ENCODE measurements around the gene SDHA.
"Not testable (repeated sequence)": the region's sequence is repeated elsewhere in the genome, so short reads cannot be mapped to it uniquely, and the experiment has no call there.

Gene SDHA

DNA sequence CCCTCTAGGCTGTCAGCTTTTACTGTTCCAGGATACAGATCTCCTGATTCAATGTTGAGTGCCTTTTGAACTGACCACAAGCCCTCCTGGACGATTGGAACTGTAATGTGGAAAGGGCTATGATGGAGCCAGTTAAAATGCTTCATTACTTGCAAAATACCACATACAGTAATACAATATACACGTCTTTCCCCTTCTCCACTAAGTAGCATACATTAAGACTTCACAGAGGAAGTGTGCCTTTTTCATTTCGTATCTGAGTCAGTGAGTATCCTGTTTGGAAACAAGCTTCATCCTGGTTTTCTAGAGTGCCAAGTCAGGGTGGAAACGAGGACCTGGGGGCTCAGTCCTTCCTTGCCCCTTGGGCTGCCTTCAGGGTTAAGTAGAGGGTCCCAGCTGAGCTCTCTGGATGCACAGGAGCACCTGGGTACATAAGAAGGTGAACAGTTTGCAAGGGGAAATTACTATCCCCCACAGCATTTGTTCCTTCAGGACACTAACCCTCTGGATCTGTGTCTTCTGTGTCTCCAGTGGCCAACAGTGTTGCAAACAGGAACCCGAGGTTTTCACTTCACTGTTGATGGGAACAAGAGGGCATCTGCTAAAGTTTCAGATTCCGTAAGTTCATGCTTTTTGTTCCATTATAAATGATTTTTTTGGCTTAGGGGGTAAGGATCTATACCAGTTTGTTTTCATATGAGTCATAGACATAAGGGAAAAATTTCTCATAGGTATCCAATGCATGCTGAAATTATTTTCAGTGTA is 5.0 kb downstream of the SDHA start:
- peak in 3 of 4 experiments; percentile 10 to 38 (median 31) for DNase-seq

DNA sequence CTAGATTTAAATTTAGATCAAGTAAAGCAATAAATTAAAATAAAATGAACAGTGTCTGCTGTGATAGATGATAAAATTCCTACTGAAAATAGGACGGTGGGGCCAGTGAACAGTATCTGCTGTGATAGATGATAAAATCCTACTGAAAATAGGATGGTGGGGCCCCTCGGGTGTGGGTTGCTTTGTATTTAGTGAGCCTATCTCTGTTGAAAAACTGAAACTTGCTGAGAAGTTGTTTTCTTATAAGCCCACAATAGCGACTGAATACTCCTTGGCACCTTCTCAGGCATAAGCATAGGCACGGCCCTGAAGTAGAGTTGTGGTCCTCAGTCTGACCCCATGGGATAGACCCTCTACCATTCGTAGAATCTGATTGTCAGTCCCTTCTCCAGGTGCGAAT is 5.7 kb downstream of the SDHA start:
- DNase-seq = no peak

DNA sequence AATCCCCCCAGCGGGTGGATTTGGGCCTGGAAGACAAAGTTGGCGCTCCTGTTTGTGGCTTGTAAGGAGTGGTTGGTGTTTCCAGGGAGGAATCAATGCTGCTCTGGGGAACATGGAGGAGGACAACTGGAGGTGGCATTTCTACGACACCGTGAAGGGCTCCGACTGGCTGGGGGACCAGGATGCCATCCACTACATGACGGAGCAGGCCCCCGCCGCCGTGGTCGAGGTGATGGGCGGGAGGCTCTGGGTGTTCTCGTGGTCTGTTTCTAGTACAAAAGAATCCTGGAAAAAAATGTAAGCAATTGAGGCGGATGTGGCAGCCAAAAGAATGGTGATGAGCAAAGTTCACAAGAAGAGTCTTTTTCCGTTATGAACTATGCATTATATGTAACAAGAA is 7.2 kb downstream of the SDHA start:
- DNase-seq = no peak

DNA sequence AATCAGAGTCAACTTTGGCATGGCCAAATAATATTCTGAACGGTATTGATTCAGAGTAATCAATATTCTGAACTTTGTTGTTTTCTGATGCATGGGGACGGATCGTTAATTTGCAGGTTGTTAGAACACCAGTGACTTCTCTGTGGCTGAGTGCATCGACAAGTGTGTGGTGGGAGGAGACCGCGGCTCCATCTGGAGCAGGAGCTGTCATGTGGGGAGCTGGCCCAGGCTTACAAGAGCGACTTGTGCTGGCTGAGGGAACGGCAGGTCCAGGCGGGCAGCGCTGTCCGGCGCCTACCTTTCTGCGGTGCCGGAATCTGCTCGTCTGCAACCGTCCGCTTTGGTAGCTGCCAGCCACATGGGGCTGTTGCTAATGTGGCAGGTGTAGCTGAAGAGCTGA is 9.3 kb downstream of the SDHA start:
- not testable (repeated sequence) for DNase-seq

DNA sequence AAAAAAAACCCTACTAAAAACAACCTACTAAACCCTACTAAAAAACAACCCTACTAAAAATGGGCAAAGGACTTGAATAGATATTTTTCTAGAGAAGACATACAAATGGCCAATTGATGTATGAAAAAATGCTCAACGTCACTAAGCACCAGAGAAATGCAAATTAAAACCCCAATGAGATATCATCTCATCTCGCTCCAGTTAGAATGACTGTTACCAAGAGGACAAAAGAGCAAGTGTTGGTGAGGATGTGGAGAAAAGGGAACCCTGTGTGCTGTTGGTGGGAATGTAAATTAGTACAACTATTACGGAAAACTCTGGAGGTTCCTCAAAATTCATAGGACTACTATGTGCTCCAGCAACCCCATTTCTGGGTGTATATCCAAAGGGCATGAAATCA is 10.8 kb downstream of the SDHA start:
- DNase-seq = no peak

DNA sequence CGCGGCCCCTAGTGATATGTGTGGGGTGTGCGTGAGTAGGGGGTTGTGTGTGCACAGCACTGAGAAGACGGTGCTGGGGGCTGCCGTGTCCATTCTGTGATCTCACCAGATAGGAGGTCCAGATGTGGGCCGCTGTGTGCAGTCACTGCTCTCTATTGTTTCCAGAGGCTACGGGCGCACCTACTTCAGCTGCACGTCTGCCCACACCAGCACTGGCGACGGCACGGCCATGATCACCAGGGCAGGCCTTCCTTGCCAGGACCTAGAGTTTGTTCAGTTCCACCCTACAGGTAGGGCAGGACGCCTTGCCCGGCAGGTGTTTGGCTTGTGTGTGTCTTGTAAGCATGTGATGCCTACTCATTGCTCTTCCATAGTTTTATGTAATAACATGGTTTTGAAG is 12.6 kb downstream of the SDHA start:
- no peak for DNase-seq

DNA sequence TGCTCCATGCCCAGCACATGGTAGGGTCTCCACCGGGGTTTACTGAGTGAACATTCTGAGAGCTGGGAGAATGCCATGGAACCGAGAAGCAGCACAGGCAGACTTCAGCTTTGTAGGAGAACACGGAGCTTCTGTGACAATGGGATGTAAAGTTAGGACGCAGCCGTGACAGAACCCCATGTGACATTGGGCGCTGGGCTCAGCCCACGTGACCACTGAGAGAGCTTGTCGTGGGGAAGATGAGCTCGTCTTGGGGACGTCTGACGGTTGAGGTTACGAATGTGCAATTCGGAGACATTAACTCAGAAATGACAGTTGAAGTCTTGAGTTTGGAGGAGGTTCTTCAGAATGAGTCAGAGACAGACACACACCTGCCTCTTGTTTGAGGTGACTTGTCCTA is 13.5 kb downstream of the SDHA start:
- DNase-seq = no peak

DNA sequence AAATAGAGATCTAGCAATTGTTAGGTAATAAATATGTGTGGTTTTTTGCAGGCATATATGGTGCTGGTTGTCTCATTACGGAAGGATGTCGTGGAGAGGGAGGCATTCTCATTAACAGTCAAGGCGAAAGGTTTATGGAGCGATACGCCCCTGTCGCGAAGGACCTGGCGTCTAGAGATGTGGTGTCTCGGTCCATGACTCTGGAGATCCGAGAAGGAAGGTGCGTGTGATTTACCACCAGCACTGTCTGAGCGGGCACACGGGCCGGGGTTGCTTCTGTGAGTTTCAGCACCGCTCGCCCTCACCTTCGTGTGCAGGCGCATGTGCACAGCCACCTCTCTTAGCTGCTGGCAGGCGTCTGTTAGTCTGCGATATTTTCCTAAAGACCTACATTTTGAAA is 15.3 kb downstream of the SDHA start:
- DNase-seq = not testable (repeated sequence)

DNA sequence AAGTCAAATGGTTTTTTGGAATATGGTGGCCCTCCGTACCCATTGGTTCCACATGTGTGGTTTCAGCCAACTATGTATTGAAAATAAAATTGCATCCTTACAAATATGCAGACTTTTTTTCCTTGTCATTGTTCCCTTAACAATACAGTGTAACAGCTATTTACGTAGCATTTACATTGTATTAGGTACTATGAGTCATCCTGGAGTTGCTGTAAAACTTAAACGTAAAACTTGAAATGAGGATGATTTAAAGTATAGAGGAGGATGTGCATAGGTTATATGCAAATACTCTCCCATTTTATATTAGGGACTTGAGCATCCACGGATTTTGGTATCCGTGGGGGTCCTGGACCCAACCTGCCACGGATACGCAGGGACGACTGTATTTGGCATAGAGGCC is 16.3 kb downstream of the SDHA start:
- no peak for DNase-seq

DNA sequence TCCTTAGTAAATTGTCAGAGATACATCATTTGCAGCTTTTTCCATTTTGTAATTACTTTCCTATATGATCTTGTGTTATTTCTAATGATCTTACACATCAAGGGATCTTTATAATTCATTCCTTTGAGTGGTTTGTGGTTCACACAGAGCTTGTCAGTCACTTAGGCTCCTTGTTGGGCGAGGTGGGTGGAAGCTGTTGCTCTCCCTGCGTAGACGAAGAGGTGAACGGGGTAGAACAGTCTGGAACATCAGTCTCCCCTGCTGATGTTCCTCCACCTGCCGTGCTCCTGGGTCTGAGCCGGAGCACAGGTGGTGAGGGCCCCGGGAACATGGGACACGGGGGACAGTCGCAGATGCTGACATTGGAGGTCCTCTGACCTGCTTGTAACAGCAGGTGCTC is 17.4 kb downstream of the SDHA start:
- DNase-seq = not testable (repeated sequence)

DNA sequence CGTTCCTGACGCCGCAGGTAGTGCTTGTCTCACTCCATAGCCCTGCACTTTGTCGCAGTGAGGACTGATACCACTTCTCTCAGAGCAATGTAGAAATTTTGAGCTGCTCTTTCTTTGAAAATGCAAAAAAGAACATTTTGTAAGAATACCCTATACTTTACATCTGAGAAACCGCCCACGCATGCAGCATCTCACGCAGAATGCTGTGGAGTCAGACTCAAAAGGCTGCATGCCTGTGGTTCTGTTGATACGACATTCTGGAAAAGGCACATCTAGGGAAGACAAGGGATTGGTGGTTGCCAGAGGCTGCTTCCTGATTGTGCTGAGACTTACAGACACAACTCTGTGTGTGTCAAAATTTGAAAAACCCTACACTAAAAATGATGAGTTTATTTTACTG is 19.8 kb downstream of the SDHA start:
- not testable (repeated sequence) for DNase-seq

DNA sequence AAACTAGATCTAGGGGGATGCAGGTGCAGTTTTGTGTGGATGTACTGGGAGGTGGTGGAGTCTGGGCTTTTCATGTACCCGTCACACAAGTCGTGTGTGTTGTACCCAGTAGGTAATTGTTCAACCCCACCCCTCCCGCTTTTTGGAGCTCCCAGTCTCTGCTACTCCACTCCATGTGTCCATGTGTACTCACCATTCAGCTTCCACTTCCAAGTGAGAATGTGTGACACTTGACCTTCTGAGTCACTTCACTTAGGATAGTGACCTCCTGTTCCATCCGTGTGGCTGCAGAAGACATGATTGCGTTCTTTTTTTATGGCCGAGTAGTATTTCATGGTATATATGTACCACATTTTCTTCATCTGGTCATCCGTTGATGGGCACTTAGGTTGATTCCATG is 22.4 kb downstream of the SDHA start:
- DNase-seq = not testable (repeated sequence)

DNA sequence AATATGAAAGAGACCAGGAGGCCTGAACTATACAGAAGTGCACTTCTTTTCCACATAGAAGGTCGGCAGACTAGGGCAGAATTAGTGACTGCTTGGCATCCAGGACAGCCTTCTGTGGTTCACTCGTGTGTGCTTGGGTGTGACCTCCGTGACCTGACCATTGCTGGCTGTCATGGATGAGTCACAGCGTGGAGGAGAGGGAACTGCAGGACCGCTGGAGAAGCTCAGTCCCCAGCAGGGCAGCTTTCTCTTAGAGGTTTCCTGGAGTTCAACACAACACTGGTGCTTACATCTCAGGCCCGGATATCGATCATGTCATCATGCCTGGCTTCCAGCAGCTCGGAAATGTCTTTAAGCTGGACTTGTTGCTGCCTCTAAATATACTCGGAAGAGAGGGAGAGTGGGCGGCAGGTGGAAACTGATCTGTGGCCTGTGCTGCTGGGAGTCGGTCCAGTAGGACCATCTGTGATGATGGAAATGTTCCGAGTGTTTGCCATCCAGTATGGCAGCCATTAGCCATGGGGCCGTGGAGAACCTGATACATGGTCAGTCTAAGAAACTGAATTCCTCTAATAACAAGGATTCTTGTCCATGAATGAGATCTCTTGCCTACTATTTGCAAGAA is 23.0 kb downstream of the SDHA start:
- DNase-seq = peak in 2 of 4 experiments; percentile 11 to 17

DNA sequence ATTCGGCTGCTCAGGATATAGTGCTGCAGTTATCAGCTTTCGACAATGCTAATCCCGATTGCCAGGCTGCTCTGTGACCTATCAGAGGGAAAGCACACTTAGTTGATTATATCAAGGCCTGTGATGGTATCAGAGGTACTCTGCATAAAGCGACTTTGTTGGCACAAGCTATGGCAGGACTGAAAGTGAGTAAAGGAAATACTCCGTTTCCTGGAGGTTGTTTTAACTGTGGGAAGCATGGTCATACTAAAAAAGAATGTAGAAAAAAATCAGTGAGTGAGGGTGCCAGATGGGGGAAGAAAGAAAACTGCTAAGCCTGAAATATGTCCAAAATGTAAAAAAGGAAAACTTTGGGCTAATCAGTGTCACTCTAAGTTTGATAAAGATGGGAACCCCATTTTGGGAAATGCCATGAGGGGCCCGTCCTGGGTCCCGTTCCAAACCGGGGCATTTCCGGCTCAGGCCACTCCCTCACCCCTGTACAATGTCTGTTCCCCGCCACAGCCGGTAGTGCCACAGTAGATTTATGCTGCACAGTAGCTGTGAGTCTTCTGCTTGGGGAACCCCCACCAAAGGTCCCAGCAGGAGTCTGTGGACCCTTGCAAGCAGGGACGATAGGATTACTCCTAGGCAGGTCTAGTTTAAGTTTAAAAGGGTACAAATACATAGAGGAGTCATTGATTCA is 25.7 kb downstream of the SDHA start:
- not testable (repeated sequence) for DNase-seq

DNA sequence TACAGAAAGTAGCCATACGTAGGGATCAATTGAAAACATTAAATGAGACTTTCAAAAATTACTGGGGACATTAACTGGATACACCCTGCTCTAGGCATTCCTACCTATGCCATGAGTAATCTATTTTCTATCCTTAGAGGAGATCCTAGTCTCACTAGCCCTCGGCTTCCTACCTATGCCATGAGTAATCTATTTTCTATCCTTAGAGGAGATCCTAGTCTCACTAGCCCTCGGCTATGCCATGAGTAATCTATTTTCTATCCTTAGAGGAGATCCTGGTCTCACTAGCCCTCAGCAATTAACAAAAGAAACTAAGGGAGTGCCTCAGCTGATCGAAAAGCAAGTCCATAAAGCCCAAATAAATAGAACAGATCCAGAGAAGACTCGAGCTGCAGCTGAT is 27.6 kb downstream of the SDHA start:
- not testable (repeated sequence) for DNase-seq

DNA sequence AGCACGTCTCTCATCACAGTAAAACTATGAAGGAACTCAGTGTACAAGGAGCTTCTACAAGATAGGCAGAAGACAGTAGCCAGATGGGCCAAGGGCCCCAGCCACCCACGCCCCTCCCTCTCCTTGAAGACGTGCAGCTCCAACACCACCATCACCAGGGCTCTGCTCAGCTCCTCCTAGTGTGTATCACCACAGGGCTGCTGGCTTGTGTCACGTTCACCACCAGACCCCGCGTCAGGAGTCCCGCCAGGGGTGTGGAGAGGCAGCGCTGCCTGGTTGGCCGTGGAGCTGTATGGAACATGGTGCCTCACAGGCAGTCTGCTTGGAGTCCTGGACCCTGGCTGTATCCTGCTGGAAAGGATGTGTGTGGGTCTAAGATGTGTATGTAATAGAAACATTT is 32.3 kb downstream of the SDHA start:
- DNase-seq = not testable (repeated sequence)

DNA sequence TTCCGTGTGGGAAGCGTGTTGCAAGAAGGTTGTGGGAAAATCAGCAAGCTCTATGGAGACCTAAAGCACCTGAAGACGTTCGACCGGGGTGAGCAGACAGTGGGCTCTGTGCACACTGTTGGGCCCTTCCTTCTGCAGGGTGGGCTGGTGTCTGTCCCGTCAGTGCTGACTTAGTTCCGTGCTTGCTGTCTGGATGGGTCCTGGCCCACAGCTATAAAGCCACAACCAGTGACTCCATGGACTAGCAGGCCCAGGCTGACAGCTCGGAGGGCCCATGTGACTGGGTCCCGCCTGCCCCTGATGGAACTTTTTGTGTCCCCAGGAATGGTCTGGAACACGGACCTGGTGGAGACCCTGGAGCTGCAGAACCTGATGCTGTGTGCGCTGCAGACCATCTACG is 32.9 kb downstream of the SDHA start:
- DNase-seq = not testable (repeated sequence)

DNA sequence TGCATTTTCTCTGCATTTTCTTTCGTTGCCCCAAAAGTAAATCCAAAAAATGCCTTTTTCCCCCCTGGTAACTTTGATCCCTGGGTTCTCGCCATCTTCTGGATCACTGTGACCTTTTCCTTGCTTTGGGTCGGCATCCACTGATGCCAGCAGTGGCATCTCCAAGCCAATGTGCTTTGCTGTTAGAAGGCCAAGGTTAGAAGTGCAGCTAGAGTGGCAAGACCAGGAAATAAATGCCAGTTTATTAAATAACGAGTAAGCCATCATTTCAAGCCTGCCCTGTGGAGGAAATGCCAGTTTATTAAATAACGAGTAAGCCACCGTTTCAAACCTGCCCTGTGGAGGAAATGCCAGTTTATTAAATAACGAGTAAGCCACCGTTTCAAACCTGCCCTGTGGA is 33.4 kb downstream of the SDHA start:
- DNase-seq = not testable (repeated sequence)

DNA sequence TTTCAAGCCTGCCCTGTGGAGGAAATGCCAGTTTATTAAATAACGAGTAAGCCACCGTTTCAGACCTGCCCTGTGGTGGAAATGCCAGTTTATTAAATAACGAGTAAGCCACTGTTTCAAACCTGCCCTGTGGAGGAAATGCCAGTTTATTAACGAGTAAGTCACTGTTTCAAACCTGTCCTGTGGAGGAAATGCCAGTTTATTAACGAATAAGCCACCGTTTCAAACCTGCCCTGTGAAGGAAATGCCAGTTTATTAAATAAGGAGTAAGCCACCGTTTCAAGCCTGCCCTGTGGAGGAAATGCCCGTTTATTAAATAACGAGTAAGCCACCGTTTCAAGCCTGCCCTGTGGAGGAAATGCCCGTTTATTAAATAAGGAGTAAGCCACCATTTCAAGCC is 33.9 kb downstream of the SDHA start:
- not testable (repeated sequence) for DNase-seq

DNA sequence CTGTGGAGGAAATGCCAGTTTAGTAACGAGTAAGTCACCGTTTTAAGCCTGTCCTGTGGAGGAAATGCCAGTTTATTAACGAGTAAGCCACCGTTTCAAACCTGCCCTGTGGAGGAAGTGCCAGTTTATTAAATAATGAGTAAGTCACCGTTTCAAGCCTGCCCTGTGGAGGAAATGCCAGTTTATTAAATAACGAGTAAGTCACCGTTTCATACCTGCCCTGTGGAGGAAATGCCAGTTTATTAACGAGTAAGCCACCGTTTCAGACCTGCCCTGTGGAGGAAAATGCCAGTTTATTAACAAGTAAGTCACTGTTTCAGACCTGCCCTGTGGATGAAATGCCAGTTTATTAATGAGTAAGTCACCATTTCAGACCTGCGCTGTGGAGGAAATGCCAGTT is 34.4 kb downstream of the SDHA start:
- no peak for DNase-seq

DNA sequence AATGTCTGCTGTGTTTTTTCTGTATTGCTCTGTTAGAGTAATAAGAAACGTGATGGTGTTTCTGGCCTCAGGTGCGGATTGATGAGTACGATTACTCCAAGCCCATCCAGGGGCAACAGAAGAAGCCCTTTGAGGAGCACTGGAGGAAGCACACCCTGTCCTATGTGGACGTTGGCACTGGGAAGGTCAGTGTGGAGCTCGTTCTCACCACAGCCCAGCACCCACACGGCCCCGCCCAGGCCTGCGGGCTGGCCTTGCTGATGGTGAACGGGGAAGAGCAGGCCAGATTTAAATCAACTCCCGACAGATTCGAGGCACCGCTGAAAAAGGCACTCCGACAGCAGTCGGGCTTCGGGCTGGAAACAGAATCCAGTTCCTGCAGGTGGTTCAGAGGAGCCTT is 36.2 kb downstream of the SDHA start:
- DNase-seq = not testable (repeated sequence)

DNA sequence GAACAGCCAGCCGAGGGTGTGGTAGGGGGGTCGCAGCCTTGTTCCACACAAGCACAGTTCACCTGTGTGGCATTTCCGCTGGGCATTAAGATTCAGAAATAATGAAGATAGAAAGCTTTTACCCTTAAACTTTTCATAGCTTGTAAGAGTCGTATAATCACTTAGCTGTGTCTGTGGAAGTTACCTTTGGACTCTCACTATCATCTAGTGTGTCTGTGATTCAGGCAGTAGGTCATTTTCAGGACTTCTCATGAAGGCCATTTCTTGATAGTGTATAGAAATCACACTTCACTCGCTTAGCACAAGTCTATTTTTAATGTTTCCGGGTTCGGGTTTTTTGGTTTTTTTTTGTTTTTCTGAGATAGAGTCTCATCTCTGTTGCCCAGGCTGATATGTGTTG is 37.0 kb downstream of the SDHA start:
- not testable (repeated sequence) for DNase-seq

DNA sequence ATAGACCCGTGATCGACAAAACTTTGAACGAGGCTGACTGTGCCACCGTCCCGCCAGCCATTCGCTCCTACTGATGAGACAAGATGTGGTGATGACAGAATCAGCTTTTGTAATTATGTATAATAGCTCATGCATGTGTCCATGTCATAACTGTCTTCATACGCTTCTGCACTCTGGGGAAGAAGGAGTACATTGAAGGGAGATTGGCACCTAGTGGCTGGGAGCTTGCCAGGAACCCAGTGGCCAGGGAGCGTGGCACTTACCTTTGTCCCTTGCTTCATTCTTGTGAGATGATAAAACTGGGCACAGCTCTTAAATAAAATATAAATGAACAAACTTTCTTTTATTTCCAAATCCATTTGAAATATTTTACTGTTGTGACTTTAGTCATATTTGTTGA is 38.2 kb downstream of the SDHA start:
- not testable (repeated sequence) for DNase-seq

DNA sequence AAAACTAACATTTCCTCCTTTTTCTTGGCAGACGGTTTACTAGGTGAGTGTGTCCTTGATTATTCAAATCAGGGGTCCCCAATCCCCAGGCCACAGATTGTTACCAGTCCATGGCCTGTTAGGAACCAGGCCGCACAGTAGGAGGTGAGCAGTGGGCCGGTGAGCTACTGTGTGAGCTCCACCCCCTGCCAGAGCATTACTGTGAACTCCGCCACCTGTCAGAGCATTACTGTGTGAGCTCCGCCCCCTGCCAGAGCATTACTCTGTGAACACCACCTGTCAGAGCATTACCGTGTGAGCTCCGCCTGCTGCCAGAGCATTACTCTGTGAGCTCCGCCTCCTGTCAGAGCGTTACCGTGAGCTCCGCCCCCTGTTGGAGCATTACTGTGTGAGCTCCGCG is 39.0 kb downstream of the SDHA start:
- no peak for DNase-seq

Data from suppressor macrophage (primary cell).